Peyer's patch (tissue), 4 donors: Measurements from ENCODE around the gene NBPF1. TPM values are rescaled to one million over a fixed set of nuclear protein-coding genes. Genes with fewer than 3 reads are reported as not detected.
"Not testable (repeated sequence)": the region's sequence is repeated elsewhere in the genome, so short reads cannot be mapped to it uniquely, and the experiment has no call there.

Experiments
- DNase-seq, 3 donors: peaks; one replicate each; pipeline ENCODE4 v3.0.0-alpha.2; 2017 to 2019
- H3K27ac ChIP-seq, 4 donors: fragments of 200-600 bp; sonication (generic); one replicate each; pipeline ENCODE4 v1.5.1; 2016 to 2019
- H3K27me3 ChIP-seq, 2 donors: fragments of 200-600 bp; sonication (generic); one replicate each; pipeline ENCODE4 v1.5.1; 2019
- H3K36me3 ChIP-seq, 3 donors: fragments of 200-600 bp; sonication (generic); one replicate each; pipeline ENCODE4 v1.5.1; 2016 to 2019
- H3K4me1 ChIP-seq, 4 donors: fragments of 200-600 bp; sonication (generic); one replicate each; pipeline ENCODE4 v1.5.1; 2016 to 2019
- H3K4me3 ChIP-seq, 4 donors: fragments of 200-600 bp; sonication (generic); 1 replicate in 3 of 4; 2 replicates in 1 of 4; pipeline ENCODE4 v1.5.1; 2016 to 2019; ENCODE audit warnings: mild to moderate bottlenecking in 1 of 4
- H3K9me3 ChIP-seq, 4 donors: fragments of 200-600 bp; sonication (generic); one replicate each; pipeline ENCODE4 v1.5.1; 2016 to 2019; ENCODE audit warnings: mild to moderate bottlenecking in 1 of 4
- CTCF ChIP-seq, 6 experiments: fragments of 450-650 bp in 4 of 6; fragments of 200-600 bp in 2 of 6; sonication (generic) in 1 of 6; IDR thresholded peaks; one replicate each; pipeline ENCODE4 v1.5.1; 2017 to 2019; ENCODE audit warnings: antibody characterized with exemption in 6 of 6, mild to moderate bottlenecking in 3 of 6, moderate library complexity in 1 of 6
- POLR2A ChIP-seq, 2 donors: fragments of 450-650 bp; IDR thresholded peaks; one replicate each; pipeline ENCODE4 v1.5.1; 2017; ENCODE audit warnings: antibody characterized with exemption in 2 of 2, mild to moderate bottlenecking in 2 of 2, moderate library complexity in 2 of 2
- total RNA-seq, 4 donors: library from RNA; depleted of rRNA; stranded (reverse); fragments of >200 nt; gene quantifications; one replicate each; pipeline ENCODE4 v1.1.0, GENCODE V29; 2016

NBPF1 gene
- total RNA-seq, 4 donors from 2014 or later: 73.9 to 145 (median 115) TPM

DNA sequence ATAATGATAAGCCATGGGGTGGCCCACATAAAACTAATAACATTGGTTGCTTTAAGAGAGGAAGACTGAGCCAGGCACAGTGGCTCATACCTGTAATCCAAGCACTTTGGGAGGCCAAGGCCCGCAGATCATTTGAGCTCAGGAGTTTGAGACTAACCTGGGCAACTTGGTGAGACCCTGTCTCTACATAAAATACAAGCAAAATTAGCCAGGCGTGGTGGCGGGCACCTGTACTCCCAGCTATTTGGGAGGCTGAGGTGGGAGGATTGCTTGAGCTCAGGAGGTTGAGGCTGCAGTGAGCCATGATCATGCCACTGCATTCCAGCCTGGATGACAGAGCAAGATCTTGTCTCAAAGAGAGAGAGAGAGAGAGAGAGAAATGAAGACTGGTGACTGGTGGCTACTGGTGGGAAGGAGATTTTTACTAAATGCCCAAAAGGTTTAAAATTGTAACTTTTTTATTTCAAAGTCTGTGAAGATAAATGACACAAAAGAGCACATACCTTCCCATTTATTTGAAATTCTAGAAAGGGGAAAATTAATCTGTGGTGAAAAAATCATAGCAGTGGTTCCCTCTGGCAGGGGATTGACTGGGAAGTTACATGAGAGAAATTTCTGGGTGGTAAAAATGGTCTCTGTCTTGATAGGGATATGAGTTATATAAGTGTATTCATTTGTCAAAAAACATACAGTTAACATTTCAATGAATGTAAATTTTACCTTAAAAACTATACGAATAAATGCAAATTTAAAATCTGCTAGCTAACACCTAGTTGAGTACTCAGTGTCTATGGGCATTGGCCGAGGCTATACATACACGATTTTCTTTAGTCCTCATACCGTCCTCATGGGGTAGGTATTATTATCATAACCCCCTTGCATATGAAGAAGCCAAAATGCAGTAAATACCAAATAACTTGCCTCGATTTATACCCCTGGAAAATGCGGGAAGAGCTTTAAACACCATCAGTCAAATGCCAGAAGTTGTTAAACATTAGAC is 2.2 kb upstream of the NBPF1 start:
- peak; percentile 20 to 60 (median 55) for DNase-seq
- H3K4me3 ChIP-seq: no peak overlapping the region
- H3K27ac ChIP-seq: no peak overlapping the region
- no peaks in the 10 kb centered on the region for H3K9me3 ChIP-seq
- no peaks in the 10 kb centered on the region for H3K27me3 ChIP-seq
- peaks cover 3 to 23% (median 11%) of the 10 kb centered on the region in 4 donors for H3K4me1 ChIP-seq
- H3K36me3 ChIP-seq: peaks cover 0 to 21% (median 0%) of the 10 kb centered on the region in 3 donors
- TF ChIP-seq CTCF (IDR thresholded peaks at IDR 0.05) (no peak), POLR2A (IDR thresholded peaks at IDR 0.05) (peak in 1 of 2 donors; percentile 10)

- H3K27me3 ChIP-seq: no peaks in the 10 kb centered on the region
- peak; percentile 25 to 57 (median 50) for DNase-seq
- H3K4me1 ChIP-seq: peaks cover 3 to 23% (median 11%) of the 10 kb centered on the region in 4 donors
- no peaks in the 10 kb centered on the region for H3K9me3 ChIP-seq
- H3K27ac ChIP-seq: no peak overlapping the region
- H3K4me3 ChIP-seq: no peak overlapping the region
- H3K36me3 ChIP-seq: peaks cover 0 to 17% (median 0%) of the 10 kb centered on the region in 3 donors
- no peak for TF ChIP-seq POLR2A (IDR thresholded peaks at IDR 0.05)
- peak in 1 of 6 experiments; percentile 26 for TF ChIP-seq CTCF (IDR thresholded peaks at IDR 0.05)
Observed at GRCh38 chr1:16614361-16615252, 1.2 kb upstream of the NBPF1 start.

- H3K4me1 ChIP-seq: peaks cover 3 to 23% (median 11%) of the 10 kb centered on the region in 4 donors
Observed at GRCh38 chr1:16612332-16613172, 812 bp downstream of the NBPF1 start.

DNA sequence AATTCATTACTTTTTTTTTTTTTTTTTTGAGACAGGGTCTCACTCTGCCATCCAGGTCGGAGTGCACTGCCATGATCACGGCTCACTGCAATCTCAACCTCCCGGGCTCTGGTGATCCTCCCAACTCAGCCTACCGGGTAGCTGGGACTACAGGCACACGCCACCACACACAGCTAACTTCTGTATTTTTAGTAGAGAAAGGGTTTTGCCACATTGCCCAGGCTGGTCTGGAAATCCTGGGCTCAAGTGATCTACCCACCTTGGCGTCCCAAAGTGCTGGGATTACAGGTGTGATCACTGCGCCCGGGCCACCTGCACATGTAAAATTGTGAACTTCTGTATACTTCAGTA is 1.4 kb downstream of the NBPF1 start:
- H3K27me3 ChIP-seq, H3K9me3 ChIP-seq: not testable (repeated sequence)
- Histone ChIP-seq H3K36me3 (peaks cover 0 to 21% (median 0%) of the 10 kb centered on the region in 3 donors), H3K4me3 (peak overlapping the region in 3 of 4 donors; percentile 57 to 64 (median 63)), H3K27ac (peak overlapping the region in 1 of 4 donors; percentile 69), H3K4me1 (peaks cover 3 to 23% (median 11%) of the 10 kb centered on the region in 4 donors)
- DNase-seq: peak in 2 of 3 donors; percentile 53 to 58

More at GRCh38 chr1:16612332-16613172, 812 bp downstream of the NBPF1 start:
- H3K36me3 ChIP-seq: peaks cover 0 to 18% (median 0%) of the 10 kb centered on the region in 3 donors
- peak; percentile 56 to 88 (median 76) for DNase-seq
- H3K27me3 ChIP-seq: no peaks in the 10 kb centered on the region
- TF ChIP-seq POLR2A (IDR thresholded peaks at IDR 0.05) (no peak), CTCF (IDR thresholded peaks at IDR 0.05) (peak in 1 of 6 experiments; percentile 1)
- H3K9me3 ChIP-seq: no peaks in the 10 kb centered on the region
- peak overlapping the region; percentile 57 to 72 (median 64) for H3K4me3 ChIP-seq
- H3K27ac ChIP-seq: peak overlapping the region; percentile 41 to 83 (median 68)

DNA sequence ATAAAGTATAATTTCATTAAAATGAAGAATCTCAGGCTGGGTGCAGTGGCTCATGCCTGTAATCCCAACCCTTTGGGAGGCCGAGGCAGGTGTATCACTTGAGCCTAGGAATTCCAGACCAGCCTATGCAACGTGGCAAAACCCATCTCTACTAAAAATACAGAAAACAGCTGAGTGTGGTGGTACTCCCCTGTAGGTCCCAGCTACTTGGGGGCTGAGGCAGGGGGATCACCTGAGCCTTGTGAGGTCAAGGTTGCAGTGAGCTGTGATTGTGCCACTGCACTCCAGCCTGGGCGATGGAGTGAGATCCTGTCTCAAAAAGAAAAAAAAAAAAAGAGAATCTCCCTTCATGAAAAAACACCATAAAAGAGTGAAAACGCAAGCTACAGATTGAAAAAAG is 2.2 kb downstream of the NBPF1 start:
- not testable (repeated sequence) for H3K4me3 ChIP-seq, H3K9me3 ChIP-seq, H3K27ac ChIP-seq, H3K27me3 ChIP-seq
- DNase-seq: peak; percentile 21 to 50 (median 23)
- Histone ChIP-seq H3K4me1 (peaks cover 3 to 23% (median 11%) of the 10 kb centered on the region in 4 donors), H3K36me3 (peaks cover 0 to 28% (median 0%) of the 10 kb centered on the region in 3 donors)

GRCh38 chr1:16610553-16610952 is 2.8 kb downstream of the NBPF1 start:
- not testable (repeated sequence) for H3K27ac ChIP-seq, H3K27me3 ChIP-seq, H3K4me3 ChIP-seq, H3K9me3 ChIP-seq
- Histone ChIP-seq H3K36me3 (peaks cover 0 to 34% (median 0%) of the 10 kb centered on the region in 3 donors), H3K4me1 (peaks cover 3 to 25% (median 11%) of the 10 kb centered on the region in 4 donors)
- peak in 1 of 3 donors; percentile 9 for DNase-seq

DNA sequence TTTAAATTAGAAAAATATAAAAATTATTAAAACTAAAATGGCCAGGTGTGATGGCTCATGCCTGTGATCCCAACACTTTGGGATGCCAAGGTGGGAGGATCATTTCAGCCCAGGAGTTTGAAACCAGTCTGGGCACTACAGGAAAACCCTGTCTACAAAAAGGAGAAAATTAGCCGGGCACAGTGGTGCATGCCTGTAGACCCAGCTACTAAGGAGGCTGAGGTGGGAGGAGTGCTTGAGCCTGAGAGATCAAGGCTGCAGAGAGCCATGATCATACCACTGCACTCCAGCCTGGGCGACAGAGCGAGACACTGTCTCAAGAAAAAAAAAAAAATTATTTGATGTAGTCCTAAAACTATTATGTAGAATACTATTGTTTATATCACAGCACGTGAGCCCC is 3.6 kb downstream of the NBPF1 start:
- H3K9me3 ChIP-seq, H3K4me3 ChIP-seq, H3K27me3 ChIP-seq, H3K27ac ChIP-seq: not testable (repeated sequence)
- peak in 1 of 3 donors; percentile 16 for DNase-seq
- H3K4me1 ChIP-seq: peaks cover 3 to 32% (median 11%) of the 10 kb centered on the region in 4 donors
- peaks cover 0 to 38% (median 0%) of the 10 kb centered on the region in 3 donors for H3K36me3 ChIP-seq
